Psoas muscle (tissue), 8 donors: Measurements from ENCODE around the gene TIMM44. TPM values are rescaled to one million over a fixed set of nuclear protein-coding genes. Genes with fewer than 3 reads are reported as not detected.
A peak's percentile ranks its signal among the peaks of the same experiment; 100 is the strongest.

ENCODE experiments used
- ATAC-seq, 4 donors: fragments of 200-7000 bp; cut with Tn5 transposase; one replicate each; pipeline ENCODE4 v1.9.1; 2020; ENCODE audit warnings: moderate library complexity in 3 of 4, mild to moderate bottlenecking in 2 of 4
- DNase-seq, 2 donors: peaks; one replicate each; pipeline ENCODE4 v3.0.0-alpha.2; 2020
- H3K27ac ChIP-seq: fragments of 200-600 bp; one replicate; pipeline ENCODE4 v1.8.0; 2022
- H3K27me3 ChIP-seq, 3 donors: fragments of 200-600 bp in 1 of 3; one replicate each; pipeline versions ENCODE4 v1.6.1 to v1.8.0; 2013 to 2022; ENCODE audit warnings: low read length in 2 of 3, mild to moderate bottlenecking in 2 of 3, moderate library complexity in 1 of 3; ENCODE audit not compliant: insufficient read depth in 3 of 3
- H3K36me3 ChIP-seq, 2 donors: fragments of 200-600 bp in 1 of 2; one replicate each; pipeline versions ENCODE4 v1.6.1 to v1.8.0; 2013 to 2022; ENCODE audit warnings: low read depth in 1 of 2, mild to moderate bottlenecking in 1 of 2, moderate library complexity in 1 of 2; ENCODE audit not compliant: insufficient read depth in 1 of 2
- H3K4me1 ChIP-seq: fragments of 200-600 bp; one replicate; pipeline ENCODE4 v1.8.0; 2022
- H3K4me3 ChIP-seq: fragments of 200-600 bp; one replicate; pipeline ENCODE4 v1.8.0; 2022; ENCODE audit warnings: mild to moderate bottlenecking
- H3K9me3 ChIP-seq: fragments of 200-600 bp; one replicate; pipeline ENCODE4 v1.8.0; 2022
- CTCF ChIP-seq: fragments of 200-600 bp; IDR thresholded peaks from one replicate; pipeline ENCODE4 v1.8.0; 2022; ENCODE audit warnings: antibody characterized with exemption
- WGBS, 3 donors: extraction: QIAGEN DNeasy Blood & Tissue Kit; methylation state at CpG; one replicate each; pipeline versions ENCODE4 v1.1.6 to v1.1.7; 2013; 5-methylcytosine and 5-hydroxymethylcytosine counted together
- intact Hi-C, 2 donors: fragments of 100-400 bp; cut with DNase I; formaldehyde crosslinking; loops; one replicate each; pipeline versions ENCODE4 v1.11.0 to v1.14.2; 2022
- polyA plus RNA-seq, 3 donors: library from polyadenylated mRNA; stranded (reverse); fragments of 200-250 nt; gene quantifications; one replicate each; pipeline ENCODE4 v1.2.3, GENCODE V29; 2013
- total RNA-seq, 4 donors: library from RNA; stranded (reverse); fragmentation: NEBNext Ultra II Directional in 2 of 4; extraction: Animal tissue kit (Norgen Biotek cat#: 25700) in 2 of 4; gene quantifications; one replicate each; pipeline versions ENCODE4 v1.2.1 to v1.2.4, GENCODE V29; 2021 to 2023
- donor health status: healthy with polysubstance abuse.
- donor health status: DM: no; HTN: no; CAD: no; lungs with moderate emphysema.
- donor health status: Bipolar disorder and iron deficiency.
- donor health status: healthy.
- donor health status: DM: yes; HTN: yes; CAD: no.
- donor health status: DM: no; HTN: no; CAD: no.
- donor health status: DM: no; HTN: no; CAD: no.
- donor health status: DM: yes; HTN: yes; CAD: no.

Gene TIMM44
- total and polyA plus RNA-seq, 7 donors = 67.0 to 173 (median 95.1) TPM

DNA sequence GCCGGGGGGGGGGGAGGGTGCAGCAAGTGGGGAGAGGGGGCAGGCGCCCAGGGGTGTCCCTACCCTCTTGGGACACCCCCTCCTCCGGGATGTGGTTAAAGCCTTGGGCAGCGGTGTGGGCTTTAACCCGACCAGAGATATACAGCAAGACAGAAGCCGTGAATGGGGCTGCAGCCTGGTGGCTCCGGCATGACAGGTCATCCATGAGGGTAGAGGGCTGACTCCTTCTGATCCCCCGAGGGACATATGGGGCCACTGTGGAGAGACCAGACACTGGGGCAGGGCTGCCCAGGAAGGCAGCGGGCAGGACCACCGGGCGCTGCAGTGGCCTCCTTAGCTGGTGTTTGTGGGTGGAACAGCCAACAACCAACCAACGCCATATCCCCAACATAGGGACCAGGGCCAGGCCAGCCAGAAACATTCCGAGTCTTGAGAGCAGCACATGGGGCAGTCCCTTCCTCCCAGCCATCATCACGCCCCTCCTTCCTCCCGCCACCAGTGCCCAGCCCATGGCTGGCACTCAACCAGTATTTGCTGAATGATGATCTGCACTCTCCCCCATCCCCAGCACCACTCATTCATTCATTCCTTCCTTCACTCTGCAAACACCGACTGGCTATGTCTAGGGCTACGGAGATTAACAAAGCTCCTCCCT, 43.8 kb upstream of the TIMM44 start:
- Histone ChIP-seq H3K4me3 (no peak overlapping the region), H3K9me3 (no peaks in the 10 kb centered on the region), H3K27me3 (no peaks in the 10 kb centered on the region), H3K4me1 (peaks cover 30% of the 10 kb centered on the region), H3K27ac (no peak overlapping the region), H3K36me3 (peaks cover 4 to 68% of the 10 kb centered on the region in 2 donors)
- ATAC-seq = no peak
- WGBS, 3 donors = 78 to 84% (median 80%) methylated on average over 15 to 17 of the region's 17 CpGs
- no peak for DNase-seq
- intact Hi-C loops = no loop called here
- no peak for TF ChIP-seq CTCF

DNA sequence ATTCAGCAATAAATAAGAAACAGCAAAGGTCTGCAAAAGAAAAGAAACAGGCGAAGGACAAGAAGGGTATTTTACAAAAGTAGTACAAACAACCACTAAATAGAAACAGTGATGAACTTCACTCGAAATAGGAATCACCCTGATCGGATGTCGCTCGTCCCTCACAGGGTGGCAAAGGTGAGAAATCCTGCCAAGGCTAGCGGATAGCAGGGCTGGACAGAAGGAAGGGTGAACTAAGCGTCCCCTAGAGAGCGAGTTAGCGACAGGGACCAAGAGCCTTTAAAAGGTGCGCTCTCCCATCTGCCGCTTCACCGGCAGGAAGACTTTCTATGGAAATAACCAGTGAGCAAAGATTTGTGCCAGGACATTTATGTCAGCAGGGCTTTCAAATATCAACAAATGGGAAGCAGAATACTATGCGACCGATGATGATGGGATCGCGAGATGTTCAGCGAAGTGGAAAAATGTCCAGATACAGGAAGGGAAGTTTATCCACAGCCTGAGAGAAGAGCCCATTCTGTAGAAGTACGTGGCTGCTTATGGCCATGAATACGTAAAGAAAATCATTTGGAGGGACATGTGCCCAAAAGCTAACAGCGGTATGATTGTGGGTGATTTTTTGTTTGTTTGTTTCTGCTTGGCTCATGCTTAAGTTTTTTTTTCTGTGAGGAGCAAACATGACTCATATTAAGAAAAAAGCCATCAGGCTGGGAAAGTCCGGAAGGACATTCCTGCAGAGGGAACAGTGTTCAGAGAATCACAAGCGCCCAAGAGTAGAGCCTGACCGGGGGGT, 43.1 kb upstream of the TIMM44 start:
- H3K27ac ChIP-seq = peak overlapping the region; percentile 67
- peaks cover 33% of the 10 kb centered on the region for H3K4me1 ChIP-seq
- H3K36me3 ChIP-seq = peaks cover 4 to 70% of the 10 kb centered on the region in 2 donors
- H3K4me3 ChIP-seq = peak overlapping the region; percentile 28
- intact Hi-C loops = no loop called here
- TF ChIP-seq CTCF = no peak
- H3K27me3 ChIP-seq = no peaks in the 10 kb centered on the region
- DNase-seq (no peak), ATAC-seq (peak; percentile 36 to 71 (median 58))
- WGBS, 3 donors = 49 to 66% (median 60%) methylated on average over 23 of the region's 23 CpGs
- no peaks in the 10 kb centered on the region for H3K9me3 ChIP-seq

DNA sequence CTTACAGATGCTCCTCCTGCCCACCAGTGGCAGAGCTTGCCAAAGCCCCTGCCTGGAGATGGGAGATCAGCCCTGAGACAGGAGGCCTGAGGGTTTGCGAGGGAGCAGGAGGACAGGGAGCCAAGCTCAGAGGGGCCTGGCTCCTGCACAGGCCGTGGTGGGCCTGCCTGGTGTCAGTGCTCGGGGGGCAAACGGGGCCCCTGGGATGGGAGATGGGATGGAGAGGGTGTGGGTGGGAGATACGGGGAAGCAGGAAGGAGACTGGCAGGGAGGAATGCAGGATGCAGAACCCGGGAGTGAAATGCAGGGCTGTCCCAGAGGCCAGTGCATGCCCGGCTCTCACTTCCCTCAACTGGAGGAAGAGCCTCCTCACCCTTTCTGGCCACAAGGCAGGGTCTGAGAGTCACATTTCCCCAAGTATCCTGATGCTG, 42.0 kb upstream of the TIMM44 start:
- Histone ChIP-seq H3K36me3 (peaks cover 0 to 69% of the 10 kb centered on the region in 2 donors), H3K4me3 (no peak overlapping the region), H3K4me1 (peaks cover 33% of the 10 kb centered on the region), H3K9me3 (no peaks in the 10 kb centered on the region), H3K27me3 (no peaks in the 10 kb centered on the region), H3K27ac (no peak overlapping the region)
- ATAC-seq = no peak
- WGBS, 3 donors = 80 to 87% (median 82%) methylated on average over 7 of the region's 7 CpGs
- DNase-seq = peak in 1 of 2 donors; percentile 41
- intact Hi-C loops = no loop called here
- no peak for TF ChIP-seq CTCF

GRCh38 chr19:7983995-7984837, 40.8 kb upstream of the TIMM44 start:
- no peaks in the 10 kb centered on the region for H3K27me3 ChIP-seq
- no peak overlapping the region for H3K27ac ChIP-seq
- peaks cover 2 to 69% of the 10 kb centered on the region in 2 donors for H3K36me3 ChIP-seq
- WGBS, 3 donors = 73 to 85% (median 76%) methylated on average over 13 to 14 of the region's 14 CpGs
- no peaks in the 10 kb centered on the region for H3K9me3 ChIP-seq
- intact Hi-C loops = no loop called here
- no peak for DNase-seq
- H3K4me3 ChIP-seq = no peak overlapping the region
- peaks cover 33% of the 10 kb centered on the region for H3K4me1 ChIP-seq
- peak in 2 of 4 donors; percentile 26 to 47 for ATAC-seq
- no peak for TF ChIP-seq CTCF
